T-cell (primary cell): Measurements from ENCODE around the gene SCARB1. TPM values are rescaled to one million over a fixed set of nuclear protein-coding genes. Genes with fewer than 3 reads are reported as not detected.

ENCODE experiments used
- ATAC-seq, 4 experiments: fragments of 200-7000 bp in 3 of 4; fragments of 150-1000 bp in 1 of 4; cut with Tn5 transposase; replicated peaks in 1 of 4; 1 replicate in 3 of 4; 2 replicates in 1 of 4; pipeline ENCODE4 v1.10.0; 2021; ENCODE audit warnings: moderate library complexity in 3 of 4, mild to moderate bottlenecking in 2 of 4, moderate number of reproducible peaks in 1 of 4
- CTCF ChIA-PET, 2 donors: fragments of 300-600 bp; sonication (Branson Sonifier 250); formaldehyde crosslinking; loops; one replicate each; lab custom pipeline; 2022; ENCODE audit warnings: antibody characterized with exemption in 2 of 2; lab: Charles Lee
- POLR2A ChIA-PET, 2 donors: fragments of 300-600 bp; sonication (Branson Sonifier 250); formaldehyde crosslinking; loops; one replicate each; lab custom pipeline; 2022; ENCODE audit warnings: antibody characterized with exemption in 2 of 2; lab: Charles Lee
- DNase-seq, 35 experiments: peaks; one replicate each; pipeline versions ENCODE4 v3.0.0 to v3.0.0-alpha.2; 2013 to 2023
- H3K27ac ChIP-seq: one replicate; pipeline ENCODE4 v1.5.1; 2013; ENCODE audit warnings: low read length
- H3K27me3 ChIP-seq, 2 experiments: replicated peaks in 1 of 2; 1 replicate in 1 of 2; 2 replicates in 1 of 2; pipeline versions ENCODE4 v1.6.1 to v1.7.0; 2013; ENCODE audit warnings: low read length in 1 of 2, mixed read lengths in 1 of 2; ENCODE audit not compliant: control insufficient read depth in 2 of 2, insufficient read depth in 2 of 2; ENCODE audit errors: extremely low read depth in 1 of 2
- H3K36me3 ChIP-seq, 2 donors: 1 replicate in 1 of 2; 2 replicates in 1 of 2; pipeline versions ENCODE4 v1.6.1 to v1.7.0; 2013; ENCODE audit warnings: low read length in 1 of 2; ENCODE audit not compliant: control insufficient read depth in 2 of 2, insufficient read depth in 1 of 2; ENCODE audit errors: extremely low read depth in 1 of 2
- H3K4me1 ChIP-seq, 2 experiments: 1 replicate in 1 of 2; 2 replicates in 1 of 2; pipeline versions ENCODE4 v1.6.1 to v1.7.0; 2013; ENCODE audit warnings: low read length in 2 of 2, mixed read lengths in 1 of 2; ENCODE audit not compliant: insufficient read depth in 2 of 2, control insufficient read depth in 1 of 2; ENCODE audit errors: extremely low read depth in 1 of 2
- H3K4me3 ChIP-seq, 2 donors: 1 replicate in 1 of 2; 2 replicates in 1 of 2; pipeline versions ENCODE4 v1.5.1 to v1.7.0; 2013; ENCODE audit warnings: mild to moderate bottlenecking in 2 of 2, low read length in 1 of 2, moderate library complexity in 1 of 2; ENCODE audit not compliant: control insufficient read depth in 1 of 2; ENCODE audit errors: extremely low read depth in 1 of 2
- H3K9me3 ChIP-seq: 2 replicates; pipeline ENCODE4 v1.7.0; 2013
- H3K27ac Mint-ChIP-seq, 2 donors: one replicate each; pipeline ENCODE4 v1.8.0; 2020 to 2021; ENCODE audit warnings: mild to moderate bottlenecking in 2 of 2, mixed read lengths in 2 of 2
- H3K27me3 Mint-ChIP-seq, 2 donors: one replicate each; pipeline ENCODE4 v1.8.0; 2021 to 2022; ENCODE audit warnings: mixed read lengths in 2 of 2
- H3K36me3 Mint-ChIP-seq: one replicate; pipeline ENCODE4 v1.8.0; 2021; ENCODE audit warnings: mixed read lengths
- H3K4me1 Mint-ChIP-seq, 3 donors: one replicate each; pipeline ENCODE4 v1.8.0; 2020 to 2022; ENCODE audit warnings: mixed read lengths in 3 of 3, mild to moderate bottlenecking in 1 of 3
- H3K4me3 Mint-ChIP-seq, 3 donors: one replicate each; pipeline ENCODE4 v1.8.0; 2020 to 2022; ENCODE audit warnings: mild to moderate bottlenecking in 3 of 3, mixed read lengths in 3 of 3, moderate library complexity in 3 of 3
- H3K9me3 Mint-ChIP-seq, 3 donors: one replicate each; pipeline ENCODE4 v1.8.0; 2020 to 2022; ENCODE audit warnings: mixed read lengths in 3 of 3
- WGBS: methylation state at CpG from one replicate; pipeline ENCODE4 v1.1.5; 2013; ENCODE audit warnings: missing lambda C conversion rate; ENCODE audit not compliant: insufficient coverage; 5-methylcytosine and 5-hydroxymethylcytosine counted together
- total RNA-seq, 35 experiments: library from RNA in 6 of 35; stranded (reverse) in 6 of 35; fragments of 120-200 nt in 1 of 35; gene quantifications; one replicate each; pipeline versions ENCODE4 v1.2.1 to v1.2.4 and lab custom pipeline; 2013 to 2026

The SCARB1 gene
- total RNA-seq, 5 donors from 2014 or later (not counting 1 experiment from before 2014, with no cell fraction given), result 3.1 to 5.6 (median 4.5) TPM

GRCh38 chr12:124837249-124837897 lies 26.3 kb downstream of the SCARB1 start:
- H3K27me3 ChIP-seq, result no peaks in the 10 kb centered on the region
- 60% methylated on average over 1 of the region's 4 CpGs for WGBS
- ATAC-seq (no peak), DNase-seq (no peak)
- H3K9me3 Mint-ChIP-seq, result no peaks in the 10 kb centered on the region
- H3K27ac Mint-ChIP-seq, result no peak overlapping the region
- H3K4me1 Mint-ChIP-seq, result no peaks in the 10 kb centered on the region
- H3K4me3 ChIP-seq, result no peak overlapping the region
- H3K9me3 ChIP-seq, result no peaks in the 10 kb centered on the region
- no peak overlapping the region for H3K27ac ChIP-seq
- H3K36me3 ChIP-seq, result no peaks in the 10 kb centered on the region
- no peaks in the 10 kb centered on the region for H3K36me3 Mint-ChIP-seq
- POLR2A ChIA-PET, result no interaction called here
- H3K4me1 ChIP-seq, result no peaks in the 10 kb centered on the region
- H3K27me3 Mint-ChIP-seq, result no peaks in the 10 kb centered on the region
- no peak overlapping the region for H3K4me3 Mint-ChIP-seq
- CTCF ChIA-PET, result no interaction called here

- WGBS, result 74% methylated on average over 6 of the region's 6 CpGs
- no peaks in the 10 kb centered on the region for H3K4me1 Mint-ChIP-seq
- DNase-seq, result no peak
These were observed 26.9 kb downstream of the SCARB1 start for GRCh38 chr12:124836759-124837158.

GRCh38 chr12:124835656-124836410 lies 27.8 kb downstream of the SCARB1 start:
- no peak overlapping the region for H3K27ac ChIP-seq
- Mint-ChIP-seq H3K27ac (no peak overlapping the region), H3K4me3 (no peak overlapping the region), H3K36me3 (no peaks in the 10 kb centered on the region), H3K9me3 (no peaks in the 10 kb centered on the region), H3K4me1 (no peaks in the 10 kb centered on the region), H3K27me3 (no peaks in the 10 kb centered on the region)
- ATAC-seq, result no peak
- H3K27me3 ChIP-seq, result no peaks in the 10 kb centered on the region
- POLR2A ChIA-PET, result no interaction called here
- H3K4me3 ChIP-seq, result no peak overlapping the region
- no peaks in the 10 kb centered on the region for H3K36me3 ChIP-seq
- H3K4me1 ChIP-seq, result no peaks in the 10 kb centered on the region
- CTCF ChIA-PET, result no interaction called here
- 79% methylated on average over 15 of the region's 17 CpGs for WGBS
- H3K9me3 ChIP-seq, result no peaks in the 10 kb centered on the region
- no peak for DNase-seq

More at GRCh38 chr12:124836759-124837158, 26.9 kb downstream of the SCARB1 start:
- Mint-ChIP-seq H3K36me3 (no peaks in the 10 kb centered on the region), H3K4me3 (no peak overlapping the region), H3K9me3 (no peaks in the 10 kb centered on the region), H3K27me3 (no peaks in the 10 kb centered on the region), H3K27ac (no peak overlapping the region)
- Histone ChIP-seq H3K4me1 (no peaks in the 10 kb centered on the region), H3K4me3 (no peak overlapping the region), H3K36me3 (no peaks in the 10 kb centered on the region), H3K9me3 (no peaks in the 10 kb centered on the region), H3K27ac (no peak overlapping the region), H3K27me3 (no peaks in the 10 kb centered on the region)
- POLR2A ChIA-PET, result no interaction called here
- CTCF ChIA-PET, result no interaction called here
- ATAC-seq, result no peak

GRCh38 chr12:124834822-124835221 lies 28.8 kb downstream of the SCARB1 start:
- ChIA-PET POLR2A (no interaction called here), CTCF (no interaction called here)
- Mint-ChIP-seq H3K36me3 (no peaks in the 10 kb centered on the region), H3K27me3 (no peaks in the 10 kb centered on the region), H3K4me1 (no peaks in the 10 kb centered on the region), H3K4me3 (no peak overlapping the region), H3K9me3 (peaks cover 0 to 5% (median 0%) of the 10 kb centered on the region in 3 donors), H3K27ac (no peak overlapping the region)
- no peaks in the 10 kb centered on the region for H3K9me3 ChIP-seq
- no peak for DNase-seq
- H3K4me1 ChIP-seq, result no peaks in the 10 kb centered on the region
- no peak for ATAC-seq
- no peak overlapping the region for H3K27ac ChIP-seq
- H3K27me3 ChIP-seq, result no peaks in the 10 kb centered on the region
- H3K36me3 ChIP-seq, result no peaks in the 10 kb centered on the region
- no peak overlapping the region for H3K4me3 ChIP-seq
- WGBS, result 89% methylated on average over 8 of the region's 9 CpGs

GRCh38 chr12:124833693-124834122 lies 30.0 kb downstream of the SCARB1 start:
- H3K36me3 ChIP-seq, result no peaks in the 10 kb centered on the region
- Mint-ChIP-seq H3K9me3 (peaks cover 0 to 10% (median 4%) of the 10 kb centered on the region in 3 donors), H3K4me3 (no peak overlapping the region), H3K36me3 (no peaks in the 10 kb centered on the region), H3K27me3 (no peaks in the 10 kb centered on the region), H3K27ac (no peak overlapping the region), H3K4me1 (no peaks in the 10 kb centered on the region)
- no peaks in the 10 kb centered on the region for H3K4me1 ChIP-seq
- ATAC-seq, result no peak
- POLR2A ChIA-PET, result no interaction called here
- DNase-seq, result no peak
- H3K4me3 ChIP-seq, result no peak overlapping the region
- no peaks in the 10 kb centered on the region for H3K9me3 ChIP-seq
- no peak overlapping the region for H3K27ac ChIP-seq
- CTCF ChIA-PET, result no interaction called here
- H3K27me3 ChIP-seq, result no peaks in the 10 kb centered on the region
- 92% methylated on average over 18 of the region's 18 CpGs for WGBS

GRCh38 chr12:124832856-124833255 lies 30.8 kb downstream of the SCARB1 start:
- ChIA-PET POLR2A (no interaction called here), CTCF (interaction anchor here in 1 of 2 donors (0.5 kb wide), 1 partner anchor 67 kb away, joined by 3 read pairs; no protein-coding TSS in a partner anchor)
- H3K9me3 ChIP-seq, result no peaks in the 10 kb centered on the region
- ATAC-seq (no peak), DNase-seq (no peak)
- no peaks in the 10 kb centered on the region for H3K4me1 Mint-ChIP-seq
- H3K27me3 ChIP-seq, result no peaks in the 10 kb centered on the region
- no peak overlapping the region for H3K4me3 ChIP-seq
- 59% methylated on average over 3 of the region's 4 CpGs for WGBS
- H3K36me3 ChIP-seq, result no peaks in the 10 kb centered on the region
- no peaks in the 10 kb centered on the region for H3K4me1 ChIP-seq
- no peak overlapping the region for H3K27ac Mint-ChIP-seq
- H3K27ac ChIP-seq, result no peak overlapping the region
- no peaks in the 10 kb centered on the region for H3K27me3 Mint-ChIP-seq
- H3K9me3 Mint-ChIP-seq, result peaks cover 0 to 10% (median 4%) of the 10 kb centered on the region in 3 donors
- no peaks in the 10 kb centered on the region for H3K36me3 Mint-ChIP-seq
- no peak overlapping the region for H3K4me3 Mint-ChIP-seq
